Measurements from ENCODE around the gene IGF1R.

IGF1R gene

GRCh38 chr15:98954411-98954810, 306.1 kb downstream of the IGF1R start:
- no peak for DNase-seq (ENCODE audit: low read depth)
- TF ChIP-seq CTCF (IDR thresholded peaks at IDR 0.05; ENCODE audit: low read depth, low read length, missing control alignments), result no peak
- H3K4me3 ChIP-seq (ENCODE audit: low read depth, low read length), result no peak overlapping the region

- no peak for DNase-seq (ENCODE audit: low read depth)
- no peak overlapping the region for H3K4me3 ChIP-seq (ENCODE audit: low read depth, low read length)
- no peak for TF ChIP-seq CTCF (IDR thresholded peaks at IDR 0.05; ENCODE audit: low read depth, low read length, missing control alignments)
Observed at GRCh38 chr15:98955331-98955730, 307.0 kb downstream of the IGF1R start.

- no peak for DNase-seq (ENCODE audit: low read depth)
- no peak overlapping the region for H3K4me3 ChIP-seq (ENCODE audit: low read depth, low read length)
- TF ChIP-seq CTCF (IDR thresholded peaks at IDR 0.05; ENCODE audit: low read depth, low read length, missing control alignments), result no peak
Observed at GRCh38 chr15:98955961-98956723, 307.8 kb downstream of the IGF1R start.

- DNase-seq (ENCODE audit: low read depth), result no peak
- no peak for TF ChIP-seq CTCF (IDR thresholded peaks at IDR 0.05; ENCODE audit: low read depth, low read length, missing control alignments)
Observed at GRCh38 chr15:98956796-98957553, 308.6 kb downstream of the IGF1R start.

GRCh38 chr15:98957655-98958054, 309.3 kb downstream of the IGF1R start:
- DNase-seq (ENCODE audit: low read depth), result no peak
- no peak for TF ChIP-seq CTCF (IDR thresholded peaks at IDR 0.05; ENCODE audit: low read depth, low read length, missing control alignments)
- H3K4me3 ChIP-seq (ENCODE audit: low read depth, low read length), result no peak overlapping the region

More at GRCh38 chr15:98956796-98957553, 308.6 kb downstream of the IGF1R start:
- no peak overlapping the region for H3K4me3 ChIP-seq (ENCODE audit: low read depth, low read length)

GRCh38 chr15:98958076-98958475, 309.7 kb downstream of the IGF1R start:
- DNase-seq (ENCODE audit: low read depth), result no peak
- no peak for TF ChIP-seq CTCF (IDR thresholded peaks at IDR 0.05; ENCODE audit: low read depth, low read length, missing control alignments)
- no peak overlapping the region for H3K4me3 ChIP-seq (ENCODE audit: low read depth, low read length)

Data from GM12864 (cell line).